Central memory CD4-positive, alpha-beta T cell (primary cell): ENCODE measurements around the gene HOXD8.

Experiments
- DNase-seq: peaks from one replicate; pipeline ENCODE4 v3.0.0; 2022

HOXD8 gene

DNA sequence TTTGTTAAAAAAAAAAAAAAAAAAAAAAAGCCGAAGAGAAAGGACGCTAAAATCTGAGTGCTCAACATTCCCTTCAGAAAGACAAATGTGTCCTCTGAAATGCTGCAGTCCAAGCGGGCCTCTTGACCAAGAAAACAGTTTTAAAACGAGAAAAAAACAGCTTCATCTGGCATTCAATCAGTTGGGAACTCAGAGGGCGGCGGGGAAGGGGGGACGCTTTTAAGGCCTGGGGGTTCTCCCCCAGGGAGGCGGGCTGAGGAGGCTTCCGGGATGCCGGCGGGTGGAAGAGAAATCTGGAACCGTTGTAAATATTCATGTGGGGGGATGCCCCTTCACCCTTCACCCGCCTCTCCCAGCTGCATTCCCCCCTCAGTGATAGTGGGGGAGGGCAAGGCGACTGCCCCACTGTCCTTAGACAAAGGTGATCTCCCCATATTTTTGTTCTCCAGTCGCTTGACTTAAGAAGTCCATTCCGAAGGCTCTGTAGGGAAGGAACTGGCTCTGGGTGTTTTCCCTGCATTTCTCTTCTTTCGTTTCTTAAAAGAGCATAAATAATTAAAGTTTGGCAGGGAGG is 25.7 kb upstream of the HOXD8 start:
- no peak for DNase-seq

DNA sequence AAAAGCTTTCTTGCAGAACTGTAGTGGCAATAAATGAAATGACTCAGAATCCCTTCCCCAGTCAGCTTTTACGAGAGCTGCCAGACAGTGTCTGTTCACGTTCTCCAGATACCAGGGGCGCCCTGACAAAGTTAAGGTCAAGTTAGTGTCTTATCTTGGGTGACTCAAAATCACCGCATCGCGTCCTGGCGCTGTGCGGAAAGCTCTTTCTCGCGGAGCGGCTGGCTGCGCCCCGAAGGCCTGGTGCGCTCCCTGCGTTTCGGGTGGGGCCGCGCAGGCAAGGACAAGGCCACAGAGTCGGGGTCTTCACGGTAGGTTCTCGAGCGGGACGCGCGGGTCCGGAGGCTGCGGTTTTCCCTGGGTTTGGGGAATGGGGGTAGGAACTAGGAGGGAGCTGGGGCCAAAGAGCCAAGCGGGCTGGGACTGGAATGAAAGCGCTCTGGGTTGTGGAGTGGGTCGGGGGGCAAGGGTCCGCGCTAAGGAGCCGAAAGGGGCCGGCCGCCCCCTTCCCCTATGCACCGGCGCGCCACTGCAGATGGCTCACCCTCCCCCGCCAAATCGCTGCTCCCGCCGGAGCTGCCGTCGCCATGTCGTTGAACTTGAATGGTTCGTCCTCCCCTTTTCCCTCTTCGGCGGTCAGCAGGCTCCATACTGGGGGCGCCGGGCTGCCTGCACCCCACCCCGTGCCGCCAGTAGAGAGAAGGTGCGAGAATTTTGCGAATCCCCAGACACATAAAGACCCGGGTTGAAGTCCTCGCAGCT is 25.0 kb upstream of the HOXD8 start:
- DNase-seq = no peak

DNA sequence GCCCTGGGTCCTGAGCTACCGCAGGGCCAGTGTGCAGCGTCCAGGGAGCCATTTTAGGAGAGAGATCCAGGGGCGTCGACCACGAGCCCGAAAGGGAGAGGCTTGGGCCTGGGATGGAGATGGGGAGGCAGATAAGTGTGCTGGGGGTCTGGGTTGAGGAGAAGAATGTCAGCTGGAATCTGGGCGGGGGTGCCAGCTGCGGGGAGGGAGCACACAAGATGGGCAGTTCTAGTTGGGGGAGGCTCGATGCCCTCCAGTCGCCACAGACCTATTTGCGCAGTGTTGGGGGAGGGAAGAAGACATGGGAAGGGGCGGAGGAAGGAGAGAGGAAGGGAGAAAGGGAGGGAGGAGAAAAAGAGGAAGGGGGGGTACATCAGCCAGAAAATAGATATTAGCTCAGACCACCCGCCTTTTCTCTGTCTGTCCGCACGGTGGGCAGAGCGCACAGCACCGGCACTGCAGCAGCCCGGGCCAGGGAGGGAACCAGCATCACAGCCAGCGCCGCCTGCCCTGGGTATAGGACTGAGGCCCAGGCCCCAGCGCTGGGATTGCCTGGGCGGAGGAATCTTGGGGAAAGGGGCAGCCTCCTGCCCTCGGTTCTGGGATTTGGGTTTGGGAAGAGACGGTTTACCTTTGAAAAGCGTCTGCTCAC is 24.3 kb upstream of the HOXD8 start:
- DNase-seq = no peak

DNA sequence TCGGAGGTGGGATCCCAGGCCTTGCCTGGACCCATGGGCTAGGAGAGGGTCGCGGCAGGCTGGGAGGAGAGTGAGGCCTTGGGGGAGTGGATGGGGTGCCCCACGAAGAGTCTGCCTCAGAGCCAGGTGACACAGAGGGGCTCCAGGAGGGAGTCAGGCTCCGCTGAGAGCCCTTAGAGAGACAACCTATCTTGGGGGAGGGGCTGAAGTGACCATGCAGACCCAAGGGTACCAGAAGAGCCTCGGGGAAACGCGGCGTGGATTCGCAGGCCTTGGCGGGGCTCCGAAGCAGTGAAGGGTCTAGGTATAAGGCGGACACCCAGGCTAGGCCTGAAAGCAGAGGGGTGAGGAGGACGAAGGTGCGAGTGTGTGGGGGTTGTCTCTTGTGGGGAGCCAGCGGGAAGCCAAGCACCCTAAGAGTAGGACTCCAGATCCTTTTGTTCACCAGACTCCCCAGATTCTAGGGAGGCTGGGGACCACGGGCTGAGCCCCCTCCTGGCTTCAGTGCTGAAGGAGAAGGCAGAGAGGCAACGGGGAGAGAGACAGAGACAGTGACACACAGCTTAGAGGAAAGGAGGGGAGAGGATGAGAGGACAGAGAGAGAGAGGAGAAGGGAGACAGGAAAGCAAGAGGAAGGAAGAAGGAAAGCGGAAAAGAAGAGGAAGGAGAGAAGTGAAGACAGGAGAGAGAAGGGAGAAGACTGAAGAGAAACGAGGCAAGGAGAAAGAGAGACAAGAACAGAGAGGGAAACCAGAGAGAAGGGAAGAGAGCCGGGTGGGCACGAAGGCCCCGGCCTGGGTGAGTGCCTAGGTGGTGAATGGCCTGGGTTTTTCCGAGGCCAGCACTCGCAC is 23.6 kb upstream of the HOXD8 start:
- no peak for DNase-seq

DNA sequence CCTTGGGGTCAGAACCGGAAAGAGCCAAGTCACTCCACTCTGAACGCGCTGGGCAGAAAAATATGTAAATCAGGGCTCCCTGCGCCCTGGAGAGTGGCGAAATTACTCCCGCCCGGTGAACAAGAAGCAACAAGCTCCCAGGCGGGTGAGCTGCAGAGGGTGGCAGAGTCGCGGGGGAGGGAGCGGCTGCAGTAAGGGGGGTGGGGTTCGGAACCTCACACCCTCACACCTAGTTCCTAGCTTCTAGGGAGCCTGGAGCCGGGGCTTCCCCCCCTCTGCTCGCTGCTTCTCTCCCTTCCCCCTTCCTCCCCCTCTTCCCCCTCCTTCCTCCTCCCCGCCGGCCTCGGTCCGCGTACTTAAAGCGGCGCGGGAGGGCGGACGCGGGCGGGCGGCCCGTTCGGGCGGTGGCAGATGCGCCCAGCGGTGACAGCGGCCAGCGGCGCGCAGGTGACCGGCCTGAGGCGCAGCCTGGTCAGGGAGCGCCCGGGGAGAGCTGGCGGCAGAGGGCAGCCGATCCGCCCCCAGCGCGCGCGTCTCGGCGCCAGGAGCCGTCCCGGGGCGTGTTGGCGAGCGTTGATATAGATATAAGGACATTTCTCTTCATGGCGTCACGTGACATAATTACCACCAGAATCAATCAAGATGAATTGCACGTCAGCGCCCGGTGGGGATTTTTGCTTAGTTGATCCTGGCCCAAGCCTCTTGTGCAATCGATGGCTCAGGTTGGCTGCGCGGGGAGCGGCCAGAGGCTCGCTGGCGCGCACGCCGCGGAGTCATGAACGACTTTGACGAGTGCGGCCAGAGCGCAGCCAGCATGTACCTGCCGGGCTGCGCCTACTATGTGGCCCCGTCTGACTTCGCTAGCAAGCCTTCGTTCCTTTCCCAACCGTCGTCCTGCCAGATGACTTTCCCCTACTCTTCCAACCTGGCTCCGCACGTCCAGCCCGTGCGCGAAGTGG is 22.6 kb upstream of the HOXD8 start, which contains the start of gene HOXD11:
Gene HOXD11, plus strand, starts transcription at position 700 of the 959 bp plus-strand sequence. Its CDS starts 76 bp downstream, at position 776.
- DNase-seq = no peak

DNA sequence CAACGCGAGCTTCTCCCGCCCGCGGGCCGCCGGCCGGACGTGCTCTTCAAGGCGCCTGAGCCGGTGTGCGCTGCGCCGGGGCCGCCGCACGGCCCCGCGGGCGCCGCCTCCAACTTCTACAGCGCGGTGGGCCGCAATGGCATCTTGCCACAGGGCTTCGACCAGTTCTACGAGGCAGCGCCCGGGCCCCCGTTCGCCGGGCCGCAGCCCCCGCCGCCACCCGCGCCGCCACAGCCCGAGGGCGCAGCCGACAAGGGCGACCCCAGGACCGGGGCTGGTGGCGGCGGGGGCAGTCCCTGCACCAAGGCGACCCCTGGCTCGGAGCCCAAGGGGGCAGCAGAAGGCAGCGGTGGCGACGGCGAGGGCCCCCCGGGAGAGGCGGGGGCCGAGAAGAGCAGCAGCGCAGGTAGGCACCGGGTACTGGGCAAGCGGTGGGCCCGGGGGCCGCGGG is 21.7 kb upstream of the HOXD8 start:
- no peak for DNase-seq

DNA sequence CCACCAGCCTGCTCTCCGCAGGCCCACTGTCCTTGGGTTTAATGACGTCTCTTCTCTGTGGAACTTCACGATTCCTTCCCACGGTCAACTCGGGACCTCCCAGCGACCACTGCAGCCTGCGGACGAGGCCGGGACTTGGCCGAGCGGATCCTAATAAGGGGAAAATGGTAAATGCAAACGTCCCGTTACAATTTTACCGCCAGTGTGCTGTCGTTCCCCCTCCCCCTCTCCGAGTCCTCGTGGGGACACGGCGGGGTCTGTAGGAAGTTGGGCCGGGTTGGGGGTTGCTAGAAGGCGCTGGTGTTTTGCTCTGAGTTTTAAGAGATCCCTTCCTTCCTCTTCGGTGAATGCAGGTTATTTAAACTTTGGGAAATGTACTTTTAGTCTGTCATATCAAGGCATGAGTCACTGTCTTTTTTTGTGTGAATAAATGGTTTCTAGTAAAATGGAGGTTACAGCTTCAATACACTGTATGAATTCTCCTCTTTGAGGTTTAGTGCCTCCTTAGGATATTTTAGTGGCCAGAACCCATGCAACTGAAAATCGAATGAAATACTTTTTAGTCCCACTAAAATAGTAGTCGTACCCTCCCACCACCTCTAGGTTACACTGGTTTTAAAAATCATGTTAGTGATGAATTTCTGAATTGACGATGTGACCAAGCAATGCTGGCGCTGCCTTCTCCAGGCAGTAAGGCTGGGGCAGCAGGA is 20.2 kb upstream of the HOXD8 start:
- DNase-seq = no peak

DNA sequence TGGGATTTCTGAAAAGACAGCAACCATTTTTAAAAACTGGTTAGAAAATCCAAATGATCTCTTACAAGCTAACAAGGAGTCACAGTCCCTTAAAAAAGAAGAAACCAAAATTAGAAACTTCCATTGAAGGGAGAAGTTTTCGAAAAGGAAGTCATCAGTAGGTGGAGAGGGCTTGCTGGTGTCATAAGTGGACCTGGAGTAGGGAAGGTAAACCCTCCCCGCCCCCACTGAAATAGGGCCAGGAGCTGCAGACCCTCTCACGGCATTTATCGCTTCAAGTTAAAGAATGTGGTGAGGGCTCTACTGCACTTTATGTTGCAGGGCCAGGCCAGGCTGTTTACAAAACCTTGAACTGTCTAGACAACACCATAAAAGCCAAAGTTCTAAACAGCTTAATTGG is 19.6 kb upstream of the HOXD8 start:
- no peak for DNase-seq

DNA sequence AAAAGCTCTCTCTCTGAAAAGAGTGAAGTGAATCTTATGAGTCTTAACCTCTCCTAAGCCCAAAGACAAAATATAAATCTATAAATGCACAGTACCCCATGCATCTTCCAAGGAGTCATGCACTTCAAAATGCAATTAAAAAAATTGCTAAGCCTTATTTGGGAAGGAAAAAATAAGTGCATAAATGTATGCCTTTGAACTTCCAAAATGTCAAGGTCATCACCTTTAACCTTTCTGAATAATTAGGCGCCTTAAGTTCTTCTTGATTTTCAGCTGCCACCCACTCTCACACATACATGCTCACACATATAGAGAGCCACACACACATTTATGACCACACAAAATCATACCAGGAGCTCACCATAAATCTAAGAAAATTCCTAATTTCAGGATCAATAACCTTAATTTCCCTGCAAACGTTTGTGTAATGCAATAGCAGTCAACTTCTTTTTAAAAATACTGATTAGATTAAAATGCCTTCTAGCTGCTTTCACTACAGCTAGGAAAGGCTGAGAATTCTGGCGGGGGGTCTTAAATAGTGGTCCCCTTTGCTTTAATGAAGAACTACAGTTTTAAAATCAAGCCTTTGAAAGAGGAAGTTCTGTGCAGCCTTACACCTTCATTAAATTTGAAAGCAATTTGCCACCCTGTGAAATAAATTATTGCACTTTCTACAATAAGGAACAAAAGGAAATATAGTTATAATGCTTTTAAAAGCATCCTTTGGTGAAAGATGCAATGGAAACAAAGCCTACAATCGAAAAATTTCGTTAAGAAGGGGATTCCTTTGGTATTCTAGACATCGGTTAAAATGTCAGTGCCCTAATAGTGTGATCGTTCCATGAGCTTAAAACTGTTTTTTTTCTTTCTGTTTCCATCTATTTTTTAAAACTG is 18.8 kb upstream of the HOXD8 start:
- no peak for DNase-seq

DNA sequence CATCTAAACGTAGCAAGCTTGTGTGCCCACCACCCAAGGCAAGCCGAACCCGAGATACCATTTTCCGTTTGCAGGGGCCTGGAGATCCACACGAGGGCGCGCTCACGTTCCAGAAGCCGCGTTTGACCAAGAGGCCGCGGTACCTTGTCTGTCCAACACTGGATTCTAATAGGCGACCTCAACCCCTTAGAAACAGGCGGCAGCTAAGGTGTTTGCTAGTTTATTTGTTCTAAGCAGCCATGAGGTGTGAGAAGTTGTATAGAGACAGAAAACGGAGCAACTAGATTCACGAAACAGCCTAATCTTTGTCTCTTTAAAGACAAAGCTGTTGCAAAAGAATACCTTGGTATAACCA is 18.2 kb upstream of the HOXD8 start:
- no peak for DNase-seq

DNA sequence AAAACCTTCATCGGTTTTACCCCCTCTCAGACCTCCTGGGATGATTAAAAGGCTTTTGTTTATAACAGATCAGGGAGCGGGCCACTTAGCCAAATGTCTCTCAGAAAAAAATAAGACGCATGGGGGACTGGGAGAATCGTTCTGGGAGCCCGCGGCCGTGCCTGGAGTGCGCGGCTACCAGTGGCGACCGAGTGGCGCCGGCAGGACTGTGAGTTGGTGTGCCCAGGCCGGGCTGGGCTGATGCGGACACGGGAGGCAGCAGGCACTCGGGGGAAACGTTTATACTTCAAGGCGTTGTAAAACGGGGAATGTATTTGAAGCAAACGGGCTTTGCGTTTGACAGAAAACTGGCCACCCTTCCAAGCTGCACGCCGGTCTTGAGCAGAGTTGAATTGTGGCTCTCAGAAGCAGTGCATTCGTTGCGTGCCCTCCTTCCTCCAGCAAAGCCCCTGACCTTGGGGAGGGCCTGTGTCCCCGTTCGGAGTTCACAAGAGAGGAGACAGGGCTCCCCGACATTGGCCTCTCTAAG is 17.6 kb upstream of the HOXD8 start:
- DNase-seq = no peak

DNA sequence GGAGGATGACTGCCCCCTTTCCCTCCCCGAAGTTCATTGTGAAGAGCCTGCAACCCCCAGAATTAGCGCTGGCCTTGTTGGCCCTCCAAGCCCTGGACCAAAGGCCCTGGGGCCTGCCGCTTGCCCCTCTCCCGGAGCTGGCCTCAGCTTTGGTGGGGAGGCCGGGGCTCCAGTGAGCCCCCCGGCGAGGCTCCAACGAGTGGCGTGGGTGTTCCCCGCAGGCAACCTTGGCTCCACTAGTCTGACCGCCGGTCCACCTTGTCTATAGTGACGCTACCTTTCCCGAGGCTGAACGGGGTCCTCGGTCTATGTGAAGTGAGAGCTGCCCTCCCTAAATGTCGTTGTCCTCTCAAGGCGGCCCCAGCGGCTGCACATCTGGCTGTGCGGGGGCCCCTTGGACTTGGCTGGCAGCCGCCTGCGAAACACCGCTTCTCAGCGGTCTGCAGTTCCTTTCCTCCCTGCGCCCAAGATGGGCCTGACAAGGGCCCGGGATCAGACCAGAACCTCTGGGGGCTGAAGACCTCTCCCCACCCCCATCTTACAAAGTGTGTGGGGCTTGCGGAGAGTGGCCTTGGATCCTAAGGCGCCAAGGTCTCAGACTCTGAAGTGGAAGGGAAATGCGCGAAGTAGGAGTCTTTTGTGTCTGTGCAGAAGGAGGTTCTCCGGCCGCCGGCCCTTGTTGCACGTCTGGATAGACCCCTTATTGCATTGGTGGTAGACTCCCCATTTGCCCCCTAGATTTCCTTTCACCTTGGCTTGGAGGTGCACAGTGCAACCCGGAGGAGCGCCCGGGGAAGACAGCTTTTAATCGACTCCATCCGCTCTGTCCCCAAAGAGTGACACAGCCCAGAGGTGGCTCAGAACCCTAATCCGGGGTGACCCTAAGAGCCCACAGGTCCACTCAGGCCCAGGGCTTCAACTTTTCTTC is 16.9 kb upstream of the HOXD8 start:
- DNase-seq = no peak

DNA sequence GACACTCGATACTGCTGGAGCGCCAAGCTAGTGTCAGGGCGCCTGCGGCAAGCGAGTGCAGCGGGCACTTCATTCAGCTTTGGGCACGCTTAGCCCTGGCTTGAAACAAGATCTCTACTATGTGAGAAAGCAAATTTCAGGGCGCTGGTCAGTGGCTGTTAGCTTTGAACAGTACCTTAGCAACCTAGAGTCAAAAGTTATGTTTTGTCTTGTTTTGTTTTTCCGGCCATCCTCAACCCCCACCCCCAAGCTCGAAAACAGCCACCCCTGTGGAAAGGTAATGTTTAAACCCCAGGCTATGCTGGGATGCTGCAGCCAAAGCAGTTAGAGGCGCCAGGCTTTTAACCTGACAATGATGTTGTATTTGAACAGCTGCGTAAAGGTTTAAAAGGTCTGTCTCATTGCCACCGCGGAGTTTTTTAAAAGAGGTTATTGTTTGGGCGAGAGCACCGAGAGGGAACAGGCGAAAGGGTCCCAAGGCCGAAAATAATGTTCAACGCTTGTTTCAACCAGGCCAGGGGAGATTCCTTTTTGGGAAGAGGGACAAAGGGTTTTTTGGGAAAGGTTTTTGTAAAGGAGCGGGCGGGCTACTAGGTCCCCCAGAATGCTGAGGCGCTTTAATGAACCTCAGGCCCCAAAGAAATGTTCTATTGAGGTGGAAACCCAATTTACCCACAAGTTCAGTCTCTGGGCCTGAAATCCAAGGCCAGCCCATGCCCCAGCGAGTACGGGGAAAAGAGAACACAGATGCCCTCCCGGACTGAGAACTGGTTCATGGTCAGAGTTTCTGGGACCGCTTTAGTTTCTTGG is 15.2 kb upstream of the HOXD8 start:
- no peak for DNase-seq

DNA sequence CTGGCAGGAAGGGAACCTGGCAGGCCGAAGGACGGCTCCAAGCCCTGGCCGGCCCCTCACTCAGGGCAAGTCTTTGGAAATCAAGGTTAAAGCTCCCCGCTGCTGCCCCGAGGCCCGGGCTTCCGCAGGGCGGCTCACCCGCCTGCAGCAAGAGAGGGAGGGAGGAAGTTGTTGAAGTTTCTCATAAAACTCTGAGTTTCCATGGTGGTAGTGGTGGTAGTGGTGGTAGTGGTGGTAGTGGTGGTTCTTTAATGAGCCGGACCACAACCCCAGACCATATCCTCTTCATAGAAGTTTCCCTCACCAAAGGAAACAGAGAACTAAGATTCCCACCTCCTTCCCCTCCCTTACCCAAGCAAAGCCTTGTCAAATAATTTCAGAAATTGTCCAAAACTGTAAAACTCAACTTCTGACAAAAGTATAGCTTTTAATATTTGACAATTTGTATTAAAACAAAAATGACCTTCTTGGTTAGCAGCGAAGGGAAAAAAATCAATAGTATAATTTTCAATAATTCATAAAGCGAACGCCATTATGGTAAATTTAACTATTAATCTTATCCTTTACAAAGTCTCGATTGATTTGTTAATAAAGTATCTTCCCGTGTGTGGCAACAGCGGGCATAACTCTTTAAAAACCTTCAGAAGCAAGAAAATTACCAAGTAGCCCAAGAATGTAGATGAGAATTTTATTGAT is 14.4 kb upstream of the HOXD8 start:
- no peak for DNase-seq

DNA sequence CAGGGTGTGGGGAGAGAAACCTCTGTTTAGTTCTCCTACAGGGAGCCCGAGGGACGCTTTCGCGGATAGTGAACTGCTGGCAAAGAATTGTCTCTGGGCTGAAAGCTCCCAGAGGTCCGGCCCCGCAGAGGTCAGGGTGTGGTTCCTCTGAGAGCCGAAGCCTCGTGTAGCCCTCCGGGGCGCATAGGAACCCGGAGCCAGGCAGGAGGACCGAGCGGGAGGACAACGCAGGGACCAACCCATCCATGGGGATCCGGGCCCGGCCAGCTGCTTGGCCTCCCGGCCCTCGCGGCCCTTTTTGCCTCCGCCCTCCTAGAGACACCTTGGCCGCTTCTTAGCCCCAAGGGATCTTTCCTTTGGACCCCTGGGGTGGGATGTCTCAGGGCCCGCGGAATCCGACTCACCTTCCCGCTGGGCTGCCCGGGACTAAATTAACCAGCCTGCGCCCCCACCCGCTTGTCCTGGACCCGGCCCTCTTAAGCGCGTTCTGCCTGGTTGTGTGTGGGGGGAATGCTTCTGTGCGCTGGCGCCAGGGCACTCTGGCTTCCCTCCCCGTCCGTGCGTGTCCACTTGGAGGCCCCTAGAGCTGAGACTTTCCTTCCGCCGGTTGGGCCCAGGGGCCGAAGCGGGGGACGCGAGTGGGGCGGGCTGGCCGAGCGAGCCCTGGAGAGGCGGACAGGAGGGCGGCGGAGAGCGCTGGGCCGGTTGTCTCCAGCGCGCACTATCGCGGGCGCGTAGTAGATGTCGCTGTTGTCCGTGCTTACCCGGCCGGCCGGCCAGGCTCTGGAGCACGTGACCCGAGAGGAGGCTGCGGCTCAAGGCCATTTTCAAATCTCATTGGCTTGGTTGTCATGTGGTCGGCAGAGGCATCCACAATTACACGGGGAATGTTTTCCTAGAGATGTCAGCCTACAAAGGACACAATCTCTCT is 13.4 kb upstream of the HOXD8 start, which contains the start of gene HOXD10:
Gene HOXD10, plus strand, starts transcription at position 896 of the 931 bp plus-strand sequence. CDS start 56 bp downstream, outside the sequence.
- DNase-seq = no peak
